HG02678 (cell line): ENCODE data around the gene RAB27B.
"Not testable (repeated sequence)": the region's sequence is repeated elsewhere in the genome, so short reads cannot be mapped to it uniquely, and the experiment has no call there.

Source experiments
- ATAC-seq: cut with Tn5 transposase; IDR thresholded peaks from one replicate; pipeline ENCODE4 v1.9.1; 2021; ENCODE audit warnings: mild to moderate bottlenecking, moderate library complexity; ENCODE audit not compliant: unreplicated experiment

Gene RAB27B

DNA sequence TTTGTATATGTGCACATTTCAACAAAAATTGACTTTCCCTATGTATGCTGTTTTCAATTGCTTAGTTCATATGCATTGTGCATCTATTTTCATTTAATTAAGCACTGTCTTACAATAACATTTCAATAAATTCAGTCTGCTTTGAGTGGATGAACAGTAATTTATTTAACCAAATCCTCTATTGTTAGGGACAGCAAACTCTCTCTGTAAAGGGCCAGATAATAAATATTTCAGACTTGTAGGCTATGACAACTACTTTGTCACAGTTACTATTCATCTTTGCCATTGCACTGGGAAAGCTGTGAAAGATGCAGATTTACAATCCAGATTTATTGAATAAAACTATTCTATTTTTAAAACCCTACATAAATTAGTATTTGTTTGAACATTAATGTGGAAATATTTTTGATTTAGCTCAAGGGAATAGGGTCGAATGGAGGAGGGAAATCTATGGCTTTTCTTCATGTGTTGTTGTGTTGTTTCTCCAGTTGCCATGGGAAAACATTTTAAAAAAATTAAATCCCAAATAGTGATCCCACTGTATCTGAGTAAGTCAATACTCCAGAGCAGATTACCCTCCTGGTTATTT lies 14.2 kb upstream of the RAB27B start:
- ATAC-seq: no peak

DNA sequence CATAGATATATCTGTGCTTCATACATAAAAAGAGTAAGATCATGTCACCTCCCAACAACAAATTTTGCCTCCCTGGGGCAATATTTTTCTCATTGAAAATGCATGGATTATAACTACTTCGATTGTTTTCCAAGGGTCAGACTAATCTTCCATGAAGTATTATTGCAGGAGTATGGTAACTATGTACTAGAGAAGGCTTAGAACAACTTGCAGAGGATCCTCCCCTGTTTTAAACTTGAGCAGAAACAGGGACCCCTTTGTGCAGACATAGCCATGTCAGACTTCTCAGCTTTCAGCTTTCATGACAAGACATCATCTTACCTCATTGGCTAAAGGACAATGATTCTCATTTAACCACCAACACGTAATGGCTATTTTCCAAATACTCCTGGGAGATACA lies 13.2 kb upstream of the RAB27B start:
- ATAC-seq: no peak

DNA sequence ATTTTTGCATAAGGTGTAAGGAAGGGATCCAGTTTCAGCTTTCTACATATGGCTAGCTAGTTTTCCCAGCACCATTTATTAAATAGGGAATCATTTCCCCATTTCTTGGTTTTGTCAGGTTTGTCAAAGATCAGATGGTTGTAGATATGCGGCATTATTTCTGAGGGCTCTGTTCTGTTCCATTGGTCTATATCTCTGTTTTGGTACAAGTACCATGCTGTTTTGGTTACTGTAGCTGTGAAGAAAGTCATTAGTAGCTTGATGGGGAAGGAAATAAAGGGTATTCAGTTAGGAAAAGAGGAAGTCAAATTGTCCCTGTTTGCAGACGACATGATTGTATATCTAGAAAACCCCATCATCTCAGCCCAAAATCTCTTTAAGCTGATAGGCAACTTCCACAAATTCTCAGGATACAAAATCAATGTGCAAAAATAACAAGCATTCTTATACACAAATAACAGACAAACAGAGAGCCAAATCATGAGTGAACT lies 7.4 kb upstream of the RAB27B start:
- ATAC-seq: not testable (repeated sequence)

DNA sequence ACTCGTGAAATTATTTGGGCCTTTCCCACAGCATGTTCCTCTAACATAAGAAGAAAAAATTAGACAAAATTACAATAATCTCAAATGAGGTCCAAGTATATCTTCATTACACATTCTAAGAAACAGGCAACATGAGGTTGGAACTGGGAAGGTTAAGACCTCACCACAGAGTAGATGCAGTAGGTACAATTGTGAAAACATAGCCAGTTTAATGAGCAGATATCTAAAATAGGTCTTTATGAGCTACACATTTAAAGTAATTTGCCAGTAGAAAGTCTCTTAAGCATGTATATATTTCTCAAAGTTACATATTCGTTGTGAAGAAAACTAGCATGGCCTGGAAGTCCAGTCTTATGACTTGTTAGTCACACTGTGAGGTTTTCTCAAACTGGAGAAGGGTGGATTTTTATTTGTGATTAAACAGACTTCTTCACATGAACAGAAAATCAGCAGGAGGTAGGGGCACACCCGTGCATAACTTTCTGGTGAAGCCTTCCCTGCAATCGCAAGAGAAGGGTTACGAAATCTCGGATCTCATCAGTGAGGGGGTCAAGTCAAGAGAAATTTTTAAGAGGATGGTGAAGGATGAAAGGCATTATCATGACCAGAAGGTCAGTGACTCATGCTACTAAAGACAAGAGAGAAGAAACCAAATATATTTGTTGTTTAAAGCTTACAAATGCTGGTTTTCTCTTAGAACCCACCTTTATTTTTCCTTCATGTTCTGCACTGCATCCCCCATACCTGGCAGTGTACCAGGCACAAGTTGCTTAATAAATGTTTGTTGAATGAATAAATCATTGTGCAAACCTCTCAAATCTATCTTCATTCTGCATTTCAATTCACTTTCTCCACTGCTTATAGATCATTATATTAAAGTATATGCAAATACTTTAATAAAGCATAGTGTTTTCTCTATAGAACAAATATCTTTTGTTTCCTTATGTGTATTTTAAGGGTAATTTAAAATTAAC lies 5.1 kb upstream of the RAB27B start:
- ATAC-seq: no peak

DNA sequence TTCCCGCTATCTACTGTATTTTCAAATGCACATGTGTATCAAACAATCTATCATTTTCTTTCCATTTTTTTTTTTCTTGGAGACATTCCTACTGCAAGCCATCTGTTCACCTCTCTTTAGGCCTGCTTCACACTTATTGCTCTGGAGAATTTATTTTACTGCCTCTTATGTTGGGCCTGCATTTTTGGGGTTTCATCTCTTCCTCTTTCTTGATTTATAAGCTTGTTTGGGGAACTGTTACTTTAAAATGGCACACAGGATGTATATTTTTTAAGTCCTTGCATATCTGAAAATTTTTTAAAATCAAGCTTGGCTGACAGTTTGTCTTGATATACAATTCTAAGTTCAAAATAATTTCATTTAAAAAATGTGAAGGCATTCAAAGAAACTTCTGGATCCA lies 3.5 kb upstream of the RAB27B start:
- ATAC-seq: no peak

DNA sequence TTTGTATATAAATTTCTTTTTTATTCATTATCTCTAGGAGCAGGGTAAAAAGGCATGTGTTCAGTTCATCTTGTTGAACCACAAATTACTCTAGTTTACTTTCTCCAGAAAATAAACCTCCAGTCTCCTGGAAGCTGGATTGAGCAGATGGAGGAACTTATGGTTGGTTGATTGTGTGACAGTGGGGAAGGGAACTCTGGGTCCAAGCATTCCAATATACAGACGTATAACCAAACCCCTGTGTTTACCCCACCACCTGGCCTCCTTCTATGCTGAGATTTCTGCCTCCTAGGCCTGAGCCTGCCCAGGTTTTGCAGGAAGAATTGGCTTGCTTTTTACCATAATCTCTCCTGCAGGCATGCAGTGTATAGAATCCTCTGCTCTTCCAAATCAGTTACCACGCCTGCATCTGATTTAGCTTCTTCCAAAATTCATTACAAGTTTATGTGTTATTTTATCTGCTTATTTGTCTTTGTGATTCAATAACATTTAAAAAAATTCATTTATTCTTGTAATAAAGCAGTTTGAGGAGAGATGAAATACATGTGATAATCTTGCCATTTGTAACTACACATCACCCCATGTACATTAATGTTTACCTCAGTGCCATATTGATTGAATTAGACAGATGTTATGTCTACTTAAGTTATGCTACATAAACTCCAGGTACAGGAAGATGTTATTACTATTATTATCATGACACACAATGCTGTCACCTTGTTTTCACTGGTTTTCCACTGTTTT lies 2.5 kb upstream of the RAB27B start:
- ATAC-seq: no peak

DNA sequence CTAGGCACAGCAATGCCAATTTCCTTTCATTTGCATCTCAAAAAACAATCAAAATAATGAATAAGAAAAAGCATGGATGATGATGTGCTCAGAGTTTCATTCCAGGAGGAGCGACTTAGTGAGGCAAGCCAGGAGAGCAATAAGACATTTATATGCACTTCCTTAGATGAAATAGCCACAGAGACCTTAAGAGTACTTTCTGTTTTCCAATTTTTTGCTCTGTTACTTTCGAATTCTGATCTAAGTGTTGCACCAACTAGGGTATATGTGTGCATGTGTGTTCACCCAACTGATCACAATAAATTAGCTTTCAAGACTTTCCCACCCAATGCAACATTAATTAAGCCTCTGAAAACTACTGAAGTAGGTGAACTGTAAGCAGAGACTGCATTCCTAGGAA lies 709 bp downstream of the RAB27B start:
- ATAC-seq: no peak

DNA sequence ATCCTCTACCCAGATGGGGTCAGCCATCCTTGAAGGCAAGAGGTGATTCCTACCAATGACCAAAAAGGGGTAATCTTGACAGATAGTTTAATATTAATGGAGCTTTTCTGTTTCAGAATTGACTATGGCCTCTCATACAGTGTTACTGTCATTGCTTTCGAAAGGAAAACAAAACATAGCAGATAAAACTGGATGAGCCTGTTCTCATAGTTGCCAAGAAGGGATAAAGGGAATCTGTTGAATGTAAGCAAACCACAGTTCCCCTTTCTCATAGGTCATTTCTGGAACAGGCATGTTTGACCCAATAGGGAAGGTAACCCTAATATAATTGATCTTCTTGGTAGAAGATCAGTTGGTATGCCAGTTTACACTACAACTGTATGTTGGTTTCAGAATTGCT lies 1.6 kb downstream of the RAB27B start:
- no peak for ATAC-seq

DNA sequence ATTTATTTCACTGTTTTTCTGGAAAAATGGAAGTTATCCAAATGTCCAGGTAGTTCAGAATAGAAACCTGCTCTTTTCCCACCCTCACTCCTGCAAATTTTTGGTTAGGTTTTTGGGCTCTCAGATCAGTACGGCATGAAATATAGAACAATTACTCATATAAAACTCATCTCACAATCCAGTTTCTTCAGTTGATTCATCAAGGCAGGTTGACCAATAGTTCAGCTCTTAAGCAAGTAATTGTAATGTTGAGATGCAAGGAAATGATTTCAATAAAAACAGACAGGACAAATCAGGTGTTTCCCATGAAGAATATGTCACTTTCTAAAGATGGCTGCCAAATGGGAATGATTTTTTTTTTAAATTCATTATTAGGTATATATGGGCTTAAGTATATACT lies 2.0 kb downstream of the RAB27B start:
- no peak for ATAC-seq

DNA sequence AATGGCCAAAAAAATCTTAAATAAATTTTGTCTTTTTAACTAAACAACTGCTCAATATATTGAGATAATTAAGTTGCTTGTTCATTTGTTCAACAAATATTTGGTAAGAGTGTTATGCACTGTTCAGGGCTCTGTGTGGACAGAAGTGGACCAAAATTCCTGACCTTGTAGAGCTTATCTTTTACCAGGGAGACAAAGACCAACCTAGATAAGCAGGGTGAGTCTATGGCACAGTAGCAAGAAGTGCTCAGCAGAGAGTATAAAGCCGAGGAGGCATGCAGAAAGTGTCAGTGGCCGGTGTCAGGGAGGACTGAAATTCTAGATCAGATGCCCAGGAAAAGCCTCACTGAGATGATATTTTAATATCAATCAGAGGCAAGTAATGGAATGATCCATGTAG lies 2.6 kb downstream of the RAB27B start:
- no peak for ATAC-seq

DNA sequence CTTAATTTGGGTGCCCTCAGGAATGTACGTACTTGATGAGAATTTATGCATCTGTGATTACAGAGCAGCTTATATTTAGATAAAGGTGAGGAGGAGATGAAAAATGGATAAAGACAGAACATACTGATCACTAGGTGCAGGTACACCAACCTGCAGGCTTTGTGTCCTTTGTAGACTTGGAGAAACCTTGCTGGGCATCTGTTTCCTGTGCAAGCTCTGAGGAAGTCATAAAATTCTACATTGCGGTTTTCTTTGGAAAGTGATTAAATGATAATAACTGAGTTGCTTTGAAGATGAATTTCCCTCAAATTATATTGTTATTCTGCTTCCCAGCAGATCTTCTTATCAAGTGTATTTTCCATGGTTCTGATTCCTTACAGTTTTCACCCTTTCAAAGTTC lies 7.7 kb downstream of the RAB27B start:
- no peak for ATAC-seq

DNA sequence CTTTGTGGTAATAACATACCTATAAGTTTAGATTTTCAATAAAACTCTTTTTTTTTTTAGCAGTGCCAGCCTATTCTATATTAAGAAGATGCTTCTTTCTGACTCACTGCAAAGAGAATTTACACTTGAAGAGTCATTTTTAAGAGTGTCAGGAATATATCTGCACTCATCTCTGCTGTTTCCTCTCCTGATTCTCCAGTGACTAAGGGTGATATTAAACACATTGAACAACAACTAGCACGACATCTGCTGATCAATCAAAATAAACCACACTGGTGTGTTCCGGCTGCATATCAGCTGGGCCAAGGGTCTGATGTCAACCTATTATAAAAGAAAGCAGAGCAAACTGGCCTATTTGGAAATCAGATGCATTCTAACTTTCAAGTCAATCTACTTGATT lies 15.0 kb downstream of the RAB27B start:
- ATAC-seq: no peak

DNA sequence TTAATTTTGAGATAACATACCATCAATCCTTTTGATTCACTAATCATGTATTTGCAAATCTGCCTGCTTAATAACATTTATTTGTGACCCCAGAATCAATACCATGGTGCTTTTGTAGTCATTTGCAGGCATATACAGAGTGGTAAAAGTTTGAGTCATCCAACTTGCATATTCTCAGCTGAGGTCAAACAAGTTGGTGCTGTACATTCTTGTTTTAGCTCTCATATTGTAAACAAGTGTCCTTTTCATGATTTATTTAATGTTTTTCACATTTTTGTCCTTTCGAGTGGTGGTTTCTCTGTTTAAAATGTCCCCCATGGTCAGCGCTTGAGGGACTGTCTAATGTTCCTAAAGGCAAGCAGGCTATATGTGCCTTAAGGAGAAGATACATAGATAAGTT lies 17.5 kb downstream of the RAB27B start:
- no peak for ATAC-seq

DNA sequence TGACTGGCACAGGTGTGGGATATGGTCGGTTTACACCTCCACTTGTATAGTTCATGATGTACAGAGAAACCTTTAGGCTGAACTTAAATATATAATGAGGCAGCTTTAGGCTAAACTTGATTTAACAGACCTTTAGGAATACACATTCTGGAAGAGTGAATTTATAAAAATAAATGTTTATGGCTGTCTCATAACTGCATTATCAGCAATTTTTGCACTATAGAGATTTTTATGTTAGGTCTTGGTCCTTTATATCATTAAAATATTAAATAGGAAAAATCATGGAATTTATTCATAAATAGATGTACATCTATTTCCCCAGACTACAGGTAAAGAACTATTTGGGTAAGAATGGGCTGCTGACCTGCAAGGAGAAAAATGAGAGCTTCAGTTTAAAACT lies 19.8 kb downstream of the RAB27B start:
- ATAC-seq: no peak

DNA sequence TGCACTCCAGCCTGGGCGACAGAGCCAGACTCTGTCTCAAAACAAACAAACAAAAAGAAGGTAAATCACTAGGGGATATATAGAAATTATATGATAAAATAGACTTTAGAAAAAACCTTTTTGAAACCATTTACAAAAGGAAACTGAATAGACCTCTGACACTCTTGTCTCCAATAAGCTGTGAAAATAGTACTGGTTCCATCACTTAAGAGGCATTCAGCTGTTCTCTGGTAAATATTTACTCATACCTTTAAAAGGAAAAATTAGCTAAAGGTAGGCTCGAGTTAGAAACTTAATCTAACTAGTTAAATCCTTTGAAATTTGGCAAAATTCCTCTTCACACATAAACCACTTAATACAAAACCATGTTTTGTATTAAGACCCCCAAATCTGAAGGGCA lies 21.4 kb downstream of the RAB27B start:
- ATAC-seq: no peak

DNA sequence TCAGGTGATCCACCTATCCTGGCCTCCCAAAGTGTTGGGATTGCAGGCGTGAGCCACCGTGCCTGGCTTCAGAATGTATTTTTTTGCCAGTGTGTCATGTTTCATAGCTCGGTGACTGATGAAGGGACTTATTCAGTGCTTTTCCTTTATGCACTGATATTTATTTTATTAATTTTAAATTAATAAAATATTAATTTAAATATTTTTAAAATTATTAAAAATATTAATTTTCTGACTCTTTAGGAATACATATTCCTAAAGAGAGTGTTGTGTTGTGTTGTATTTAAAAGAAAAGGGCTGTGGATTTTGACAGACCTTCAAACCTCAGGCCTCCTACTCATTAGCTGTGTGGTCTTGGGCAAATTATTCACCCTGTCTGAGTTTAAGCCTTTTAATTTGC lies 22.3 kb downstream of the RAB27B start:
- no peak for ATAC-seq

DNA sequence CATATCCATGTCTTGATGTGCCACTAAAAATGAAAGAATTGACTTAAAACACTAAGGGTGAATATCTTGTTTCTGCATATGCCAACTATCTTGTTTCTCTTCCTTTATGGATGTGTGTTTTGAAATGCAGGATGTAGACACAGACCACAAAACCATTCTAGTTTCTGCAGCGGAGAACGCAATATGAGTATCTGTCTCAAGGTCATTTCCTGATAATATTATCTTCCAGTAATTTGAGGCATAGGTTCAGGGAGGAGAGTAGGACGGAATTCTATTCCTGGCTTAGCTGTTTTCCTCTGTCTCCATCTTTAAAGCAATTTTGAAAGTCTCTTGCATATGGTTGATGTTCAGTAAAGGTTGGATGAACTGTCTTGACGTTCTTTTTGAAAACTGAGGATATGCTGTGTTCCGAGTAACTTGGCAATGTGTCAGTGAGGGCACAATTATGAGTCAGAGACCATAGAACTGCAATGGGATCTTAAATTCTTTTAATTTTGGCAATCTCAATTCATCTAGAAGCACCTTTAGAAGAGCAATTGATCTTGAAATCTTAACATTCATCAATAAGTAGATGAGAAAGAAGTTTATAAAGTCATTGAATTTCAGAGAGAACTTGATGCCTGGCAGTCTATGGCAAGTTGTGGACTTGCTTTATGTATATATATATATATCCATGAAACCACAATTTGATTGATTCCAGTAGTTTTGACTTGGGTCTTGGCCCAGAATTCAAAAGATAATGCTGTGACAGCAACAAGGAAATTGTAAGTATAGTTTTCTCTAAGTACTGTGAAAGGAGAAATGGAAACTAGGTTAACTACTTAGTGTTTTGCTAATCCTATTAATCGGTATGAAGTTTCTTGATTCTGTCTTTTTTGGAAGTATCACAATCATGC lies 24.8 kb downstream of the RAB27B start:
- ATAC-seq: no peak

DNA sequence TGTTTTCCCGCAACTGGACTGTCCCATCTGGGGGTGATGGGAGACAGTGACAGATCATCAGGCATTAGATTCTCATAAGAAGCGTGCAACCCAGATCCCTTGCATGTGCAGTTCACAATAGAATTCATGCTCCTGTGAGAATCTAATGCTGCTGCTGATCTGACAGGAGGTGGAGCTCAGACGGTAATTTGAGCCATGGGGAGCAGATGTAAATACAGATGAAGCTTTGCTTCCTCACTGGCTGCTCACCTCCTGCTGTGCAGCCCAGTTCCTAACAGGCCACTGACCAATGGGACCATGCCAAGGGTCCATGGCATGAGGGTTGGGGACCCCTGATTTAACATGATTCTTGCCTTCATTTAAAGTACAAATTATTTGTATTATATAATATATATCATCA lies 26.8 kb downstream of the RAB27B start:
- not testable (repeated sequence) for ATAC-seq

DNA sequence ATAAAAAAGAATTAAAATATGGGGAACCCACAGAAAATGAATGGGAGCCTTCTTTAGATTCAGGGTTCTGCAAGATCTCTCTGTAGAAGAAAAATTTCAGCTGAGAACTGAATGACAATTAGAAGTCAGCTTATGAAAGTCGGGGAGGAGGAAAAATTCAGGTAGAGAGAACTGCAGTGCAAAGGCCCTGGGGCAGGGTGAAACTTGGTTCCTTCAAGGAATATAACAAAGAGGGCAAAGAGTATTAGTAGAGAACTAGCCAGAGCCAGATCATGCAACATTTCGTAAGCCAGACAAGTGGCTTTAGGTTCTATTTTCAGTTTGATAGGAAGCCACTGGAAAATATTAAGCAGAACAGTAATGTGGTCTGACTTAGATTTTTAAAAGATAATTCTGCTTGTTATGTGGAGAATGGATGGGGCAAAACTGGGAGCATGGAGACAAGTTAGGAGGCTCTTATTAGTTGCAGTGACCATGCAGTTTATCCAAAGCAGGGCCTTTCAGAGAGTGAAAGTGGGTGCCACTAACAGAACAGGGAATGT lies 27.9 kb downstream of the RAB27B start:
- ATAC-seq: no peak

DNA sequence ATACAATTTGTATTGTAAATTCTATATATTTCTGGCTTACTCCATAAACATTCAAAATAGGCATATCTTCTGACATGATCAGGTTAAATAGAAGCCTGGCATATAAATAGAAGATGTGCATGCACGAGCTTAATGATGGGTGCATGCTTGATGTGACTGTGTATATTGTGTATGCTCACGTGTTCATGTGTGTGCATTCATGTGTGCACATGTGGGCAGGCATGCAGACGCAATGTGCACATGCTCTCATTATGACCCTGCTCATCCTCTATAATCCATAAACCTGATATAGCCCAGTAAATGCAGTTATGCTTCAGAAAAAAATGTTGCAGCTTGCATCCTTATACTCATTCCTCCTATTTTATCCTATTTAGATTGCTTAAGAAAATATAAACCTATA lies 29.2 kb downstream of the RAB27B start:
- no peak for ATAC-seq
